GM19025 (cell line): ENCODE measurements around the gene TMEM17.
A peak's percentile ranks its signal among the peaks of the same experiment; 100 is the strongest.
"Not testable (repeated sequence)": the region's sequence is repeated elsewhere in the genome, so short reads cannot be mapped to it uniquely, and the experiment has no call there.

Source experiments
- ATAC-seq: cut with Tn5 transposase; IDR thresholded peaks from one replicate; pipeline ENCODE4 v1.9.1; 2021; ENCODE audit warnings: mild to moderate bottlenecking, low read depth, moderate library complexity; ENCODE audit not compliant: unreplicated experiment

The TMEM17 gene

GRCh38 chr2:62505750-62506420 lies at the start of gene TMEM17:
TSS of gene TMEM17 (minus strand) at chr2:62506195. CDS start at chr2:62506129, 66 bp downstream.
- peak; percentile 75 for ATAC-seq

- ATAC-seq = no peak
Measured at GRCh38 chr2:62554440-62554839, 48.4 kb upstream of the TMEM17 start.

GRCh38 chr2:62550461-62550860 lies 44.5 kb upstream of the TMEM17 start:
- ATAC-seq = no peak

GRCh38 chr2:62547854-62548253 lies 41.9 kb upstream of the TMEM17 start:
- ATAC-seq = no peak

GRCh38 chr2:62545261-62545660 lies 39.3 kb upstream of the TMEM17 start:
- no peak for ATAC-seq

GRCh38 chr2:62540408-62541168 lies 34.6 kb upstream of the TMEM17 start:
- ATAC-seq = no peak

GRCh38 chr2:62539606-62540407 lies 33.8 kb upstream of the TMEM17 start:
- ATAC-seq = no peak

GRCh38 chr2:62538756-62539155 lies 32.8 kb upstream of the TMEM17 start:
- no peak for ATAC-seq

GRCh38 chr2:62537814-62538213 lies 31.8 kb upstream of the TMEM17 start:
- no peak for ATAC-seq

- ATAC-seq = no peak
Measured at GRCh38 chr2:62536873-62537547, 31.0 kb upstream of the TMEM17 start.

- not testable (repeated sequence) for ATAC-seq
Measured at GRCh38 chr2:62535521-62535920, 29.5 kb upstream of the TMEM17 start.

GRCh38 chr2:62531594-62531993 lies 25.6 kb upstream of the TMEM17 start:
- ATAC-seq = no peak

- no peak for ATAC-seq
Measured at GRCh38 chr2:62529758-62530157, 23.8 kb upstream of the TMEM17 start.

GRCh38 chr2:62527478-62528210 lies 21.6 kb upstream of the TMEM17 start:
- no peak for ATAC-seq

GRCh38 chr2:62526531-62527381 lies 20.8 kb upstream of the TMEM17 start:
- no peak for ATAC-seq

- no peak for ATAC-seq
Measured at GRCh38 chr2:62525549-62526269, 19.7 kb upstream of the TMEM17 start.

- no peak for ATAC-seq
Measured at GRCh38 chr2:62524293-62524941, 18.4 kb upstream of the TMEM17 start.

GRCh38 chr2:62521061-62521460 lies 15.1 kb upstream of the TMEM17 start:
- ATAC-seq = not testable (repeated sequence)
